DND-41 (cell line): ENCODE measurements around the gene GALNT18.

Source experiments
- EZH2 ChIP-seq: IDR thresholded peaks from 3 replicates; pipeline ENCODE4 v1.6.1; 2012; ENCODE audit warnings: borderline replicate concordance, low read depth, mild to moderate bottlenecking, moderate library complexity, low read length, inconsistent platforms; ENCODE audit not compliant: severe bottlenecking
- TF ChIP-seq, protein P1 (sequence below): IDR thresholded peaks from 2 replicates; pipeline ENCODE4 v1.5.1; 2012; ENCODE audit warnings: borderline replicate concordance, low read length, moderate library complexity, mild to moderate bottlenecking; ENCODE audit not compliant: poor library complexity, severe bottlenecking; ENCODE audit errors: extremely low read depth

DNA sequence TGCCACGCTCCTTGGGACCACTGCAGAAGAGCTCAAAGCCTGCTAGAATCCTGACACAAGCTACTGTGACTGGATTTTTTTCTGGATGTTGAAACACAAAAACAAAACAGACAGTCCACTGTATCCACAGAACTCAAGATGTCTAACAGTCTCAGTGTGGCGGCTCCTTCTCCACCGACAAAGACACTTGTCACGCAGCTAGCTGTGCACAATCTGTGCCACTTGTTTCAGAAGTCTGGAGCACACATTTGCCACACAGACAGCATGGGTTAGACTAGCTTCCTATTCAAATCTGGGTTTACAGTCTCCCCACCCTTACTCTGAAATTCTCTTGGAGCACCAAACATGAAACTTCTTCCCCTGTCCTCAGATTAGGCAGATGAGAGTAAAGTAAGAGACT lies 99.2 kb downstream of the GALNT18 start:
- TF ChIP-seq, protein P1, sequence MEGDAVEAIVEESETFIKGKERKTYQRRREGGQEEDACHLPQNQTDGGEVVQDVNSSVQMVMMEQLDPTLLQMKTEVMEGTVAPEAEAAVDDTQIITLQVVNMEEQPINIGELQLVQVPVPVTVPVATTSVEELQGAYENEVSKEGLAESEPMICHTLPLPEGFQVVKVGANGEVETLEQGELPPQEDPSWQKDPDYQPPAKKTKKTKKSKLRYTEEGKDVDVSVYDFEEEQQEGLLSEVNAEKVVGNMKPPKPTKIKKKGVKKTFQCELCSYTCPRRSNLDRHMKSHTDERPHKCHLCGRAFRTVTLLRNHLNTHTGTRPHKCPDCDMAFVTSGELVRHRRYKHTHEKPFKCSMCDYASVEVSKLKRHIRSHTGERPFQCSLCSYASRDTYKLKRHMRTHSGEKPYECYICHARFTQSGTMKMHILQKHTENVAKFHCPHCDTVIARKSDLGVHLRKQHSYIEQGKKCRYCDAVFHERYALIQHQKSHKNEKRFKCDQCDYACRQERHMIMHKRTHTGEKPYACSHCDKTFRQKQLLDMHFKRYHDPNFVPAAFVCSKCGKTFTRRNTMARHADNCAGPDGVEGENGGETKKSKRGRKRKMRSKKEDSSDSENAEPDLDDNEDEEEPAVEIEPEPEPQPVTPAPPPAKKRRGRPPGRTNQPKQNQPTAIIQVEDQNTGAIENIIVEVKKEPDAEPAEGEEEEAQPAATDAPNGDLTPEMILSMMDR: no peak
- no peak for TF ChIP-seq EZH2
